HPDE6-E6E7 (cell line): Measurements from ENCODE around the gene LPP.

Experiments used
- DNase-seq: peaks from one replicate; pipeline ENCODE4 v3.0.0; 2011; ENCODE audit warnings: missing footprints; ENCODE audit errors: extremely low spot score

The LPP gene

DNA sequence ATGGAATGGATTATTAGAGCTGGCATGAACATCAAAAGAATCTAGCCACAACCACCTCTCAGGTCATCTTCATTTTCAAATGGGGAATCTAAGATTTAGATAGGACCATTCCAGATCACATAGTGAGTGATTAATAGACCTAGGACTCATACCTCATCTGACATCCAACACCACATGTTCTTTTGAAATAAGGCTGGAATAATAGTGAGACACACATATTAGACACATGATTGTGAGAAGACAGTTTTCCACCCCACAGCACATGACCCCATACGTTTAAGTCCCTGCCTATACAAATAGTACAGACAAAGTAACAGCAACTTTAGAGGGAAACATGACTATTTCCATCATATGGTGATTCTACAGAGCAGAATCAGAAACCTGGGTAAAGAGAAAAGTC is 673.1 kb downstream of the LPP start:
- DNase-seq: no peak

DNA sequence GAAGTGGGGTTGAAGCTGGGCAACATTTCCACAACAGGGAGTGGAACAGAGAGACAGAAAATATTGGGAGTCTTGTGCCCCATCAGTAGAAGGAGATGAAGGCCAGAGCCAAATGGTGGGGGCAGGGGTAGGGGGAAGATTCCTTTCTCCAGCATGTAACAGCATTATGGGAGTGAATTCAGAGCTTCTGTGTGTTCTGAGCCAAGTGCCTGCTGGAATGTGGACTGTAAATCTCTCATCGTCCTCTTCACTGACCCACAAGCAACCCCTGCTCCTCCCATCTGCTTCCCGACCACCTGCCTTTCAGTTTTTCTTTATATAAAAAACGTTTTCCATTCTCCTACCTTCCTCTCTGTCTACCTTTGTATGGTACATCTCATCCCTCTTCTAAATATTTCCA is 673.6 kb downstream of the LPP start:
- DNase-seq: no peak

- DNase-seq: no peak
Measured at GRCh38 chr3:188829130-188829529, 675.2 kb downstream of the LPP start.

DNA sequence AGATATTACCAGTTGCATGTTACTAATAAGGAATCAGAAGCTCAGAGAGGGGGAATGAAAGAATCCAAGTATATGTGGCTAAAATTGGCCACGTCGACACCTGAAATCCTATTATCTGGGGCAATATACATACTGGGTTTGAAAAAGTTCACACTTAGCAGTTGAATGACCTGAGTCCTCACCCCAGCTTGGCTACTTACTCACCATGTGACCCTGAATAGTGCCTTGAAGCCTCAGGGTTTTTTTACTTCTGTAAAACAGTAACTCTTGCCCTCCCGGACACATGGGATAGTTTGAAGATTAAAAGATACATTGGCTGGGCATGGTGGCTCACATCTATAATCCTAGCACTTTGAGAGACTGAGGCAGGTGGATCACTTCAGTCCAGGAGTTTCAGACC is 675.6 kb downstream of the LPP start:
- DNase-seq: no peak

- no peak for DNase-seq
Measured at GRCh38 chr3:188830893-188831292, 676.9 kb downstream of the LPP start.

GRCh38 chr3:188832146-188832545 is 678.2 kb downstream of the LPP start:
- DNase-seq: no peak

GRCh38 chr3:188832961-188833721 is 679.2 kb downstream of the LPP start:
- DNase-seq: no peak

DNA sequence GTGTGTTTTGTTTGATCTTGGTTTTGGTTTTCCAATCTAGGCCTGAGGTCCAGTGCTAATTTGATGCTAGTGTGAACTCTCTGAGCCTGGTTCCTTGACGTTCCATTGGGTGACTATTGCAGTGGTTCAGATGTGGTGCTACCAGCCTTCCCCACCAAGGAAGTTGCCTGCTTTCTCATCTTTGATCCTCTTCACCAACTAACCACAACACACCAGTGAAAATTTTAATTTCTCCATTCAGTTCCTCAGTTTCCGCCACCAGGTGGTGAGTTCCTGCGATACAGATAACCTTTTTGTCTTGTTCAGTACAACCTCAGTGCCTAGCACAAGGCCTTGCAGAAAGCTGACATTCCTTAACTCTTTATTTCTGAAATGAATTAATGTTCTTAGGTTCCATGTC is 680.4 kb downstream of the LPP start:
- no peak for DNase-seq

DNA sequence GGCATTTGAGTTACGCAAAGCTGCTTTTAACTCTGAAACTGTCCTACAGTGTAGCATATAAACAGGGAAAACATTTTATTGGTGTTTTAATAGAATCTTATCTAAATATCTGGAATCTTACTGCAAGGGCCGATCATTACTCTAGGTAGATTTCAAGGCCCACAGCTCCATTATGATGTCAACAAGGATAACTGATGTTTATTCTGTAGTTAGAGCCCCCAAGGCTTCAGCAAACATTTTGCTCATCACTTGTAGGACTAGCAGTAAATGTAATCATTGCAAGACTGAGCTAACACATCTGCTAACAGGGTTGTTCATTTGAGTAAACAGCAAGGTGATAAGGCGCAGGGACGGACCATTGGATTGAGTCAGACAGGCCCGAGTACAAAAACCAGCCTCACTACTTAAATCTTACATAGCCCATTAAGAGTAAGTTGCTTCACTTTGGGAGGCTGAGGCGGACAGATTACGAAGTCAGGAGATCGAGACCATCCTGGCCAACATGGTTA is 685.3 kb downstream of the LPP start:
- no peak for DNase-seq

GRCh38 chr3:188840290-188840689 is 686.3 kb downstream of the LPP start:
- DNase-seq: no peak

DNA sequence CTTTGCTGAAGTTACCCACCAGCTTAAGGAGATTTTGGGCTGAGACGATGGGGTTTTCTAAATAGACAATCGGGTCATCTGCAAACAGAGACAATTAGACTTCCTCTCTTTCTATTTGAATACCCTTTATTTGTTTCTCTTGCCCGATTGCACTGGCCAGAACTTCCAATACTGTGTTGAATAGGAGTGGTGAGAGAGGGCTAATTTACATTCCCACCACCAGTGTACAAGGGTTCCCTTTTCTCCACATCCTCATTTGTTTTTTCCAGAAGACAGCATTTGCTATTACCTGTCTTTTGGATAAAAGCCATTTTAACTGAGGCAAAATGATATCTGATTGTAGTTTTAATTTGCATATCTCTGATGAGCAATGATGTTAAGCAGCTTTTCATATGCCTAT is 687.9 kb downstream of the LPP start:
- DNase-seq: no peak

DNA sequence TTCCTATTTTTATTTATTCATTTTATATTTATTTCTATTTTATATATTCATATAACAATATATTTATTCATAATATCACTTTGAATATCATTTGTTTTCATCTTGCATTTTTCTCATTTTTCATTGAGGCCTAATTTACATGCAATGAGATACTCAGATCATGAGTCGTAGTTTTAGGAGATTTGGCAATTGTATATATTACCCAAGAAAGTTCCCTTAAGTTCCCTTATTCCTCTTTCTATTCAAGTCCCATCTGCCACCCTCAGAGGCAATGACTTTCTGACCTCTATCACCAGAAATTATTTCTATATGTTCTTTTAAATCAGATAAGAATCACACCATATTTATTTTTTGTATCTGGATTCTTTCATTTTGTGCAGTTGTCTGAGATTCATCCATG is 688.7 kb downstream of the LPP start:
- DNase-seq: no peak

GRCh38 chr3:188844096-188844495 is 690.1 kb downstream of the LPP start:
- no peak for DNase-seq

DNA sequence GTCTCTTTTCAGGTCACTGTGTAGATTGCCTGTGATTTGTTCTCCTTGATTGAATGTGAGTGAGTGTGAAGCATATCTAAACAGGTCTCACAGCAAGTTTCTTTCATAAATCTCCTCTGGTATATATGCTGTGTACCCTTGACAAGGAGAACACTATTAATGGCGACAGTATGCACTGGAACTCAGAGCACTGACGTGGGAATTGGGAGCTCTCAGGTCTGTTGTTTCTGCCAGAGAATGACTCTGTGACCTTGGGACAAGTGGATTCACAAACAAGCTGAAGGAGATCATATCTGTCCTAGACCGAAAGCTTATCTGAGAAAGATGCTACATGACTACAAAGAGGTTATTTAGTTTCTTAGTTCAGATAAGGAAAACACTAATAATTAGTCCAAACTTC is 691.6 kb downstream of the LPP start:
- DNase-seq: no peak

DNA sequence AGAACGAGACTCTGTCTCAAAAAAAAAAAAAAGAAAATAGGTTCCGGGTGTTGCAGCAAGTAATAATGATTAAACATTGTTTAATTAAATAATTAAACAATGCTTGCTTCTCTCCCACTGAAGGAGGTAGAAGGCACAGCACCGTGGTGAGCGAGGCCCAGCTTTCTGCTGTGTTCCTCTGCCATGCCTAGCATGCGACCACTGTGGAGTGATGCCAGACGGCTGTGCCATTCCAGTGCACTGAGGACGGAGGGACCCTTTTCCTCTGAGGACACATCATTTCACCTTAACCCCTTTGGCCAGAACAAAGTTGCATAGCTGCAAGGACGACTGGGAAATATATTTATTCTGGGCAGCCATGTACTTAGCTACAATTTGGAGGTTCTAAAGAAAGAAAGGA is 695.0 kb downstream of the LPP start:
- DNase-seq: no peak

DNA sequence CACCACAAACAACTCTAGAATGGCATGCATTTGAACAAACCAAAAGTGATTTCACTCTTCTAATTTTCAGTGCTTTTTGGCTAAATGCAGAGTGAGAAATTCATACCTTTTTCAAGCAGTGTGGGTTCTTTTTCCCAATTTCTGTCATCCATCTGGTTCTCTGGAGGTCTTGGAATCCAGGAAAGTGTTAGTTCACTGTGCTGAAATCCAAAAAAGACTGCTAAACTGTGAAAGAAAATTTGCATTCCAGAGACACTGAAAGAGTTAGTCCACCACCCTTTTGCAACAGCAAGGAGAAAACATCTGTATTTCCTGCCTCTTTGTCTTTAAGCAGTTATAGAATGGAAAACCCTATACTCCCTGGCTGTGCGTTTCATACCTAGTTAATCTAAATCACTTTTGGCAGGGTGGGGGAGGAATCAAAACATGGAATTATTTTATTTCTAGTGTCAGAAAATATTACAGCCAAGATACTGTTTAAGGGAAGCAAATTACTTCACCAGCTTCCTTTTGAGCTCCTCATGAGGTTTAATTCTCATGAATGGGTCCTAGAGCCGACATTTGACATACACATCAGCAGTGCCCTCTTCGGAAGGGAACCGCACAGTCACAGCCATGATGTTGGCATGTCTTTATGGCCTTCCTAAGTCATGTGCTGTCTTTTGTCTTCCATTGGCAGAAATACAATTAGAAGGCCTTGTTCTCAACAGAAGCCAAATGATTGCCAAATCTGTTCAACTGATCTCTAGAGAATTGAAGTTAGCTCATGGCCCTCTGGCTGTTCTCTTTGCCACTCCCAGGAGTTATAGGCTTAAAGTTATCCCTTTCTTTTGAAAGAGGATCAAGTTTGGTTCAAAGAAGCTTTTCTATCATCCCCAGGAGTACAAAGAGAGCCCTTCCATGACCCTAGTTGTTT is 700.2 kb downstream of the LPP start:
- DNase-seq: no peak

- peak; percentile 42 for DNase-seq
Measured at GRCh38 chr3:188854772-188855149, 700.8 kb downstream of the LPP start.

GRCh38 chr3:188855675-188856074 is 701.7 kb downstream of the LPP start:
- DNase-seq: no peak

DNA sequence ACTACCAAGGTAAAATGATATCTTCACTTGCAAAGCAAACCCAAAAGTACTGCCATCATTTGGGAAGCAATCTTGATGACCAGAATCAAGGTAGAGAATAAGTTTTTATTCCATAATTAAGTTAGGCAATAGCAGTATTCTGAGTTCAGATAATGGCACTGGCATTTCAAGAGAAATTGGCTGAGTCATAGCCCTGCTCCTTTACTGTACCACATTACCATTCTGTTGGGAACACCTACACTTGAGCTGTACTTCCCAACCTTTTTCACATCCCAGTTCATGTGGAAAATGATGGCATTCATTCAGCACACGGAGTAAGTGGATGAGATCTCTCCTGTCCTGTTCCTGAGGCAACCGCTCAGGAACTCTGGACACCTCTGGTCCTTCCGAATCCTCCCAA is 706.2 kb downstream of the LPP start:
- DNase-seq: no peak

DNA sequence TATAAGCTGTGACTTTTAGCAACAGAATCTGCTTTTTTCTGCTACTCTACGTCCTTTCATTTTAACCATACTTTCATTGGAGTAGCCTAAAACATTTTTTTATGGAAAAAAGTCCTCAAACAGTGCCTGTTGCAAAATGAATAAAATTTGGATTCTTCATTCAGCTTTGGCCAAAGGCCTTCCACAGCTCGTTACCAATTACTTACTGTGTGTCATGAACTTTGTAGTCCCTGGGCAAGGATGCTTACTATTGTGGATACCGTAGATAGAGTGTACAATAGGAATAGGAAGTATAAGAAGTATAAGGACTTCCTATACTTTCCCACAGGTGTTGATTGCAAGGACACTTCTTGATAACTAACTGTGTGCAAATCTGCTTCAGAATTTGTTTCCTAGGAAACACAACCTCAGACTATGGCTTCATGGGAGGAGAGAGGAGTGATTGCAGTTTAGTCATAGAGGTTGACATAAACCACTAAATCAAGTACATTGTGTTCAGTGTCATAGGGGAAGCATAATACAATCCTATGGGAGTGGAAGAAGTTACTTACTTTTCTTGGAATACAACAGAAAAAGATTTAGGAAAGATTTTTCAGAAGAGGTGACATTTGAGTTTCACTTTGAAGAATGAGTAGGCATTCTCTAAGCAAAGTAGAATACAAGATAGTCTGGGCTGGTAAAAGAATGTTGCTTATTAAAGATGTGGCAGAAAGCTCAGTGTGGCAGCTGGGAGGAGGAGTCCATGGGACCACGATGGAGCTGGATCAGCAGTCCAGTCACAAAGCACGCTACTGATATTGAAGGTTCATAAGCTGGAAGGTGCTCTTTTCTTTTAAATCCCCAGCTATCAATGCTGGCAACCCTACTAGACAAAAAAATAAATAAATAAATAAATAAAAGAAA is 708.1 kb downstream of the LPP start:
- DNase-seq: no peak

DNA sequence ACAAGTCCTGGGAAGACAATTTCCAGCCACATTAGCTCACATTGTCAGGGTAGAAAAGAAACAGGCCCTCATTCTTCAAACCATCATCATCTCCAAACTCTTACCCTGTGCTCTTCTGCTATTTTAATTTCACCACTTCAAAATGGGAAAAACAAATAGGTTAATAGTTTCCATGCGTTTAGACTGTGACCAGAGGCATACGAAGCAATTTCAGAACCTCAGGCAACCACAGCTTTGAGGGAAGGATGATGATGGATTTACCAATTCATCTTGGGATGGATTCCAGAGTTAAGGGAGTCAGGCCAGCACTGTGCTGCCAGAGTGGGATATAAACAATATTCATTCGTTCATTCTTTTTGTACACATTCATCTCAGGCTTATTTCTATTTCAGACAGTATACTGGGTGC is 710.0 kb downstream of the LPP start:
- DNase-seq: no peak

DNA sequence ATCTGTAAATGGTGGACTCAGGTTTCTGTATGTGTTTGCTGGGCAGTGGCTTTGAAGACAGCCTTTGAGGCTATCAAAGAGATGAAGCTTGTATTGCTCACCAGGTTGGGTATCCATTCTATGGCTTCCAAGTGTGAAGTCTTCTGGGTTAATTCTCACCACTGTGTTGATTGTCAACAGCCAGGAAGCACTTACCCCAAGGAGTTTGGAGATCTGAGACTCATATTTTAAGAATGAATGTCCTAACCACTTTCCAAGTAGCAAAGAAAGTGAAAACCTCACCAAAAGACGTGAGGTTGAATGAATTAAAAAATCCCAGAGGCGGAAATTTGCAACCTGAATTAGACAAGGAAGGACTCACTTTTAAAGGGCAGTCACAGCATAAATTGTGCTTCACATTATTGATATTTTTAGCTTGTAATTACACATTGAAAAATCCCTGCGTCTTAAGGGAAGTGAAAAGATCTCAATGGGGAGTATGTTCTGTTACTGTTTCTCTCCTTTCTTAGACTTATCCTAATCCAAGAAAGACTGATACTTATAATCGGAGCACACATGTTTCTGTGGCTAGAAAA is 713.8 kb downstream of the LPP start:
- no peak for DNase-seq
